Measurements from ENCODE around the gene CH25H.

Gene CH25H

GRCh38 chr10:89213191-89213808 lies 6.2 kb upstream of the CH25H start:
- H3K36me3 ChIP-seq (ENCODE audit: insufficient read depth, low read length), result no peaks in the 10 kb centered on the region
- peaks cover 35% of the 10 kb centered on the region for H3K27me3 ChIP-seq (ENCODE audit: insufficient read depth, low read length)
- H3K9ac ChIP-seq (ENCODE audit: low read depth, low read length), result no peak overlapping the region
- no peaks in the 10 kb centered on the region for H3K4me1 ChIP-seq (ENCODE audit: insufficient read depth, low read length)
- no peak overlapping the region for H3K27ac ChIP-seq (ENCODE audit: low read depth, low read length)
- 58% methylated on average over 4 of the region's 8 CpGs for WGBS
- H3K4me3 ChIP-seq (ENCODE audit: low read length), result no peak overlapping the region
- no peaks in the 10 kb centered on the region for H3K9me3 ChIP-seq (ENCODE audit: insufficient read depth, low read depth, low read length)

GRCh38 chr10:89210794-89211425 lies 3.8 kb upstream of the CH25H start:
- H3K27me3 ChIP-seq (ENCODE audit: insufficient read depth, low read length), result peaks cover 58% of the 10 kb centered on the region
- no peak overlapping the region for H3K4me3 ChIP-seq (ENCODE audit: low read length)
- H3K4me1 ChIP-seq (ENCODE audit: insufficient read depth, low read length), result peaks cover 11% of the 10 kb centered on the region
- no peak overlapping the region for H3K27ac ChIP-seq (ENCODE audit: low read depth, low read length)
- H3K9ac ChIP-seq (ENCODE audit: low read depth, low read length), result no peak overlapping the region
- H3K9me3 ChIP-seq (ENCODE audit: insufficient read depth, low read depth, low read length), result no peaks in the 10 kb centered on the region
- WGBS, result 93% methylated on average over 3 of the region's 3 CpGs
- no peaks in the 10 kb centered on the region for H3K36me3 ChIP-seq (ENCODE audit: insufficient read depth, low read length)

GRCh38 chr10:89209718-89210117 lies 2.6 kb upstream of the CH25H start:
- no peak overlapping the region for H3K9ac ChIP-seq (ENCODE audit: low read depth, low read length)
- H3K4me1 ChIP-seq (ENCODE audit: insufficient read depth, low read length), result peaks cover 18% of the 10 kb centered on the region
- H3K4me3 ChIP-seq (ENCODE audit: low read length), result no peak overlapping the region
- H3K36me3 ChIP-seq (ENCODE audit: insufficient read depth, low read length), result no peaks in the 10 kb centered on the region
- H3K27ac ChIP-seq (ENCODE audit: low read depth, low read length), result no peak overlapping the region
- peaks cover 70% of the 10 kb centered on the region for H3K27me3 ChIP-seq (ENCODE audit: insufficient read depth, low read length)
- no peaks in the 10 kb centered on the region for H3K9me3 ChIP-seq (ENCODE audit: insufficient read depth, low read depth, low read length)
- 90% methylated on average over 5 of the region's 5 CpGs for WGBS

- Histone ChIP-seq H3K36me3 (ENCODE audit: insufficient read depth, low read length) (no peaks in the 10 kb centered on the region), H3K4me1 (ENCODE audit: insufficient read depth, low read length) (peaks cover 18% of the 10 kb centered on the region), H3K4me3 (ENCODE audit: low read length) (peak overlapping the region; percentile 49), H3K27ac (ENCODE audit: low read depth, low read length) (no peak overlapping the region), H3K9ac (ENCODE audit: low read depth, low read length) (no peak overlapping the region), H3K9me3 (ENCODE audit: insufficient read depth, low read depth, low read length) (no peaks in the 10 kb centered on the region), H3K27me3 (ENCODE audit: insufficient read depth, low read length) (peaks cover 82% of the 10 kb centered on the region)
- WGBS, result 3% methylated on average over 60 of the region's 60 CpGs
Measured at GRCh38 chr10:89207801-89208551, 859 bp upstream of the CH25H start.

- Histone ChIP-seq H3K9ac (ENCODE audit: low read depth, low read length) (no peak overlapping the region), H3K27me3 (ENCODE audit: insufficient read depth, low read length) (peaks cover 86% of the 10 kb centered on the region), H3K4me1 (ENCODE audit: insufficient read depth, low read length) (peaks cover 18% of the 10 kb centered on the region), H3K9me3 (ENCODE audit: insufficient read depth, low read depth, low read length) (no peaks in the 10 kb centered on the region), H3K36me3 (ENCODE audit: insufficient read depth, low read length) (no peaks in the 10 kb centered on the region), H3K27ac (ENCODE audit: low read depth, low read length) (no peak overlapping the region), H3K4me3 (ENCODE audit: low read length) (peak overlapping the region; percentile 49)
- 7% methylated on average over 42 of the region's 42 CpGs for WGBS
Measured at GRCh38 chr10:89206402-89207180, 526 bp downstream of the CH25H start.

- no peaks in the 10 kb centered on the region for H3K9me3 ChIP-seq (ENCODE audit: insufficient read depth, low read depth, low read length)
- H3K27me3 ChIP-seq (ENCODE audit: insufficient read depth, low read length), result peaks cover 67% of the 10 kb centered on the region
- no peaks in the 10 kb centered on the region for H3K36me3 ChIP-seq (ENCODE audit: insufficient read depth, low read length)
- peaks cover 18% of the 10 kb centered on the region for H3K4me1 ChIP-seq (ENCODE audit: insufficient read depth, low read length)
- H3K4me3 ChIP-seq (ENCODE audit: low read length), result no peak overlapping the region
- H3K27ac ChIP-seq (ENCODE audit: low read depth, low read length), result no peak overlapping the region
- WGBS, result 91% methylated on average over 5 of the region's 6 CpGs
- H3K9ac ChIP-seq (ENCODE audit: low read depth, low read length), result no peak overlapping the region
Measured at GRCh38 chr10:89204621-89205185, 2.4 kb downstream of the CH25H start.

- Histone ChIP-seq H3K9me3 (ENCODE audit: insufficient read depth, low read depth, low read length) (no peaks in the 10 kb centered on the region), H3K9ac (ENCODE audit: low read depth, low read length) (no peak overlapping the region), H3K27me3 (ENCODE audit: insufficient read depth, low read length) (peaks cover 52% of the 10 kb centered on the region), H3K27ac (ENCODE audit: low read depth, low read length) (no peak overlapping the region), H3K4me1 (ENCODE audit: insufficient read depth, low read length) (peaks cover 18% of the 10 kb centered on the region), H3K4me3 (ENCODE audit: low read length) (no peak overlapping the region), H3K36me3 (ENCODE audit: insufficient read depth, low read length) (no peaks in the 10 kb centered on the region)
- 95% methylated on average over 1 of the region's 1 CpG for WGBS
Measured at GRCh38 chr10:89203237-89203636, 3.9 kb downstream of the CH25H start.

GRCh38 chr10:89202033-89202425 lies 5.1 kb downstream of the CH25H start:
- 77% methylated on average over 2 of the region's 2 CpGs for WGBS
- no peak overlapping the region for H3K27ac ChIP-seq (ENCODE audit: low read depth, low read length)
- H3K27me3 ChIP-seq (ENCODE audit: insufficient read depth, low read length), result peaks cover 40% of the 10 kb centered on the region
- H3K4me3 ChIP-seq (ENCODE audit: low read length), result no peak overlapping the region
- no peaks in the 10 kb centered on the region for H3K36me3 ChIP-seq (ENCODE audit: insufficient read depth, low read length)
- no peak overlapping the region for H3K9ac ChIP-seq (ENCODE audit: low read depth, low read length)
- H3K9me3 ChIP-seq (ENCODE audit: insufficient read depth, low read depth, low read length), result no peaks in the 10 kb centered on the region
- H3K4me1 ChIP-seq (ENCODE audit: insufficient read depth, low read length), result peaks cover 14% of the 10 kb centered on the region

- 95% methylated on average over 7 of the region's 7 CpGs for WGBS
- no peak overlapping the region for H3K4me3 ChIP-seq (ENCODE audit: low read length)
- H3K9me3 ChIP-seq (ENCODE audit: insufficient read depth, low read depth, low read length), result no peaks in the 10 kb centered on the region
- H3K27me3 ChIP-seq (ENCODE audit: insufficient read depth, low read length), result peaks cover 35% of the 10 kb centered on the region
- H3K27ac ChIP-seq (ENCODE audit: low read depth, low read length), result no peak overlapping the region
- peaks cover 13% of the 10 kb centered on the region for H3K4me1 ChIP-seq (ENCODE audit: insufficient read depth, low read length)
- no peaks in the 10 kb centered on the region for H3K36me3 ChIP-seq (ENCODE audit: insufficient read depth, low read length)
- no peak overlapping the region for H3K9ac ChIP-seq (ENCODE audit: low read depth, low read length)
Measured at GRCh38 chr10:89201345-89202032, 5.6 kb downstream of the CH25H start.

GRCh38 chr10:89197473-89197872 lies 9.6 kb downstream of the CH25H start:
- Histone ChIP-seq H3K9ac (ENCODE audit: low read depth, low read length) (no peak overlapping the region), H3K27me3 (ENCODE audit: insufficient read depth, low read length) (peaks cover 2% of the 10 kb centered on the region; the same call in 1 of the 2 replicates), H3K9me3 (ENCODE audit: insufficient read depth, low read depth, low read length) (no peaks in the 10 kb centered on the region), H3K36me3 (ENCODE audit: insufficient read depth, low read length) (no peaks in the 10 kb centered on the region), H3K4me3 (ENCODE audit: low read length) (no peak overlapping the region), H3K27ac (ENCODE audit: low read depth, low read length) (no peak overlapping the region), H3K4me1 (ENCODE audit: insufficient read depth, low read length) (no peaks in the 10 kb centered on the region)
- WGBS, result 88% methylated on average over 3 of the region's 4 CpGs

All from HUES64 (cell line).